GM18951 (cell line): Measurements from ENCODE around the gene KIF4A.

Source experiments
- POLR2A ChIP-seq: IDR thresholded peaks from 4 replicates; pipeline ENCODE4 v1.6.1; 2011; ENCODE audit warnings: mild to moderate bottlenecking; ENCODE audit not compliant: insufficient read length, insufficient read depth; ENCODE audit errors: extremely low read depth
- in situ Hi-C: fragments of 300-500 bp; cut with MboI; formaldehyde crosslinking; loops from one replicate; pipeline ENCODE4 v1.12.0; 2022; ENCODE audit warnings: low sequenced_read_pairs, mixed read lengths, inconsistent platforms; ENCODE audit not compliant: unreplicated experiment

KIF4A gene

GRCh38 chrX:70402721-70403120, 112.8 kb downstream of the KIF4A start:
- TF ChIP-seq POLR2A = no peak
- in situ Hi-C loops = no loop called here

- in situ Hi-C loops = no loop called here
- TF ChIP-seq POLR2A = no peak
Observed at GRCh38 chrX:70405003-70405402, 115.1 kb downstream of the KIF4A start.

GRCh38 chrX:70410921-70411320, 121.0 kb downstream of the KIF4A start:
- in situ Hi-C loops = no loop called here
- TF ChIP-seq POLR2A = no peak

DNA sequence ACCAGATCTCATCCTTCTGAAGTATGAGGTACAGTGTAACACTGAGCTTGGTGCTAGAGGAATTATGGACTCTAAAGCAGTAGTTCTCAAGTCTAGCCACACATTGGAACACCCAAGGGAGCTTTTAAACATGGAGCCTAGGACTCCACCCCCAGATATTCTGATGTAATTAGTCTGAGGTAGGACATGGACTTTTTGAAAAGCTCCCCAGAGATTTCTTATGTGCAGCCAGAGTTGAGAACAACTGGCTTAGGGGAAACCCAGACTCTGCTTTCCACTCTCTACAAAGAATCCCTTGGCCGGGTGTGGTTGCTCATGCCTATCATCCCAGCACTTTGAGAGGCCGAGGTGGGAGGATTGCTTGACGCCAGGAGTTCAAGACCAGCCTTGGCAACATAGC, 121.6 kb downstream of the KIF4A start:
- in situ Hi-C loops = no loop called here
- TF ChIP-seq POLR2A = no peak

- no peak for TF ChIP-seq POLR2A
- in situ Hi-C loops = no loop called here
Observed at GRCh38 chrX:70421618-70422017, 131.7 kb downstream of the KIF4A start.

- TF ChIP-seq POLR2A = no peak
- in situ Hi-C loops = no loop called here
Observed at GRCh38 chrX:70422851-70423341, 133.0 kb downstream of the KIF4A start, which contains the start of gene GDPD2. Gene GDPD2, plus strand, starts transcription at chrX:70423314. Its CDS starts 1,671 bp downstream, at chrX:70424985.

DNA sequence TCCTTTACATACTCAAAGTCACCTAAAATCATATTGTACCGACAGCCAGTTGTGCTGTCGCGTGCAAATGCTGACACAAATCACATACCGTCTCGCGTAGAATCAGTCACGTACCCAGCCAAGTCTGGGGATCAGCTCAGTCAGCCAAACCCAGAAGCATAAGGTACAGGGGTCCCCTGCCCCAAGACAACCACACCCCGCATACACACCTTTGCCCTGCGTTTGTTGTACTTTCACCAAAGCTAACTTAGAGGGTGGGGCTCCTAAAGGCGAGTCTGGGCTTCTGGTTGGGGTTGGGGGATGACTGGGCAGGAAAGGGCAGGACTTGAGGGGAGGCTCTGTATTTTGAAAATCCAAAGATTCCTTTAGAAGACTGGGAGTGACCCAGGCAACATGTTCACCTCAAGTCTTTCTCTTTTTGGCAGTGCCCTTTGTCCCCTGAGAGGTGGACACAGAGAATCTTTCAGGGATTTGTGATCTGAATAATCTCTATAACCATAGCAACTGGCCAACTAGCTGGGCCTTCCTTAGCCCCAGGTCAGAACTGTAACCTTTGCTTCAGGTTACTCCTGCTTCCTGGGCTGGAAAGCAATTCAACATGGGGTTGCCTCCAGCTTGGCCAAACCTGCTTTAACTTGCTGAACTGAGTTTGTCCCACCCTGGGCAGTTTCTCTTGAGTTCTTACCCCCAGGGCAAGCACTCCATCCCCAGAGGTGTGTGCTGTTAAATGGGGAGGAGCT, 134.2 kb downstream of the KIF4A start:
- in situ Hi-C loops = no loop called here
- no peak for TF ChIP-seq POLR2A

- in situ Hi-C loops = no loop called here
- no peak for TF ChIP-seq POLR2A
Observed at GRCh38 chrX:70424801-70425200, 134.9 kb downstream of the KIF4A start.

DNA sequence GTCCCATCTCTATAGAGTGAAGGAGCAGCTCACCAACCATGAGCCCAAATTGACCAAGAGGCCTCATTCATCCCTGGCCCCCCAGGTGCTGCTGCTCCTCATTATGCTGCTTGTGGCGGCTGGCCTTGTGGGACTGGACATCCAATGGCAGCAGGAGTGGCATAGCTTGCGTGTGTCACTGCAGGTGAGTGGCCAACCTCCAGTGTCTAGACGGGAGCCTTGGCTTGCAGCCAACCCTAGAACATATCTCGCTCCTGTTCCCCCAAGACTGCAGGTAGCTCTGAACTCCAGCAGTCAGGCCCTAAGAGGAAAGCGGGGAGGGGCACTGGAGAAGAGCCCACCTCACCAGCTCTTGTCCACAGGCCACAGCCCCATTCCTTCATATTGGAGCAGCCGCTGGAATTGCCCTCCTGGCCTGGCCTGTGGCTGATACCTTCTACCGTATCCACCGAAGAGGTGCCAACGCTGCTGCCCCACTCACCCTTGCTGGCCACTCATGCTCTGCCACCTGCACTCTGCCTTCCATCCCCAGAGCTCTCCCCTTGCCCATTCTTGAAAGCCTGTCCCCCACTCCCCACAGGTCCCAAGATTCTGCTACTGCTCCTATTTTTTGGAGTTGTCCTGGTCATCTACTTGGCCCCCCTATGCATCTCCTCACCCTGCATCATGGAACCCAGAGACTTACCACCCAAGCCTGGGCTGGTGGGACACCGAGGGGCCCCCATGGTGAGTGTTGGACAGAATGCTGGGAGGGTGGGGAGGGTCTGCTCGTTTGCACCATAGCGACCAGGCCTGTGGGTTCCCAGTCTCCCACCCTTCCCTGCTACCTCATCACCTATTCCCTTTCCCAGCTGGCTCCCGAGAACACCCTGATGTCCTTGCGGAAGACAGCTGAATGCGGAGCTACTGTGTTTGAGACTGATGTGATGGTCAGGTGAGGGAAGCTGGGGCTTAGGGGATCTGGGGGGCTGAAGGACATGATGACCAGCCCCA, 136.7 kb downstream of the KIF4A start:
- in situ Hi-C loops = no loop called here
- no peak for TF ChIP-seq POLR2A

- in situ Hi-C loops = no loop called here
- TF ChIP-seq POLR2A = no peak
Observed at GRCh38 chrX:70427365-70427764, 137.5 kb downstream of the KIF4A start.

GRCh38 chrX:70429759-70430158, 139.9 kb downstream of the KIF4A start:
- TF ChIP-seq POLR2A = no peak
- in situ Hi-C loops = no loop called here

DNA sequence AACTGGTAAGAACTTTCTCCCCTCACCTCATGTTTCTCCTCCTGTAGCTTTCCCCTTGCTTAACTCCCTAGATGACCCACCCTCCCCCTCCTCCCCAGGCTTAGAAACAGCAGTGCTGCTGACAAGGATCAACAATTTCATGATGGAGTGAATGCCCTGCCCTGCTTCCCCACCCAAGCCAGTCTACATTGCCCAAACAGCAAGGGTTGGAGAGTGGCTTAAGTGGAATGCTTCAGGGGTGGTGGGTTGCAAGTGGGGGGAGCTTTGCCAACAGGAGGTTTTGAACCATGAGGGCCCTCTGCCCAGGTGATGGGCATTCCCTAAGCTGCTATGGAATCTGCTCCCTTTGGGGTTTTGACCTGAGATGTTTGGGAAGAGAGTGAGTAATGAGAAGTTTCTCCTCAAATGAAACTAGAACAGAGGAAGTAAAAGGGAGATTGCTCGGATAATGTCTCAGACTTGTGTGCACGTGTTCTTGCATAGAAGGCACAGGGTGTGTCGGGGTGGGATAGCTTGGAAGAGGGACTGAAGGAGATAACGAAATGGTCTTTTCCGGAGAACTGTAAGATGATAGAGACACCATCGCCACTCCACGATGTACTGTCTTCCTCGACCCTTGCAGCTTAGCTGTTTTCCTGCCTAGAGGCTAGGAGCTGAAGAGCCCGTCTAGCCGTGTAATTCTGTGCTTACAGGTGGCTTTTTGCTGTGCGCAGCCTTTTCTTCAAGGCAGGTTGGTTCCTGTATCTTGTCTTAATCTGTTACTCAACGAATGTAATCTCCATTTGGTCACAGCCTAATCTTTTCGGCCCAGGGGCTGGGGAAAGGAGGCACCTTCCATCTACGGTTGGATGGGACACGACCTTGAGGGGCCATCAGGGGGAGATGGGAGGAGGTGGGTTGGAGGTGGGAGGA, 143.3 kb downstream of the KIF4A start:
- TF ChIP-seq POLR2A = no peak

More for the DNA sequence above, 143.3 kb downstream of the KIF4A start:
- in situ Hi-C loops = no loop called here
